Bronchial epithelial cell (primary cell): ENCODE results near the gene PIK3C2B. TPM values are rescaled to one million over a fixed set of nuclear protein-coding genes. Genes with fewer than 3 reads are reported as not detected.

Source experiments
- DNase-seq: peaks from one replicate; pipeline ENCODE4 v3.0.0-alpha.2; 2010; ENCODE audit warnings: low read depth
- FAIRE-seq: peaks from 2 replicates; lab custom pipeline; 2011; peaks lifted over from hg19 to GRCh38; lab: Jason Lieb, UNC
- H3K27me3 ChIP-seq: 2 replicates; pipeline ENCODE4 v1.5.1; 2011; ENCODE audit warnings: low read length; ENCODE audit not compliant: control insufficient read depth, insufficient read depth
- H3K36me3 ChIP-seq: 2 replicates; pipeline ENCODE4 v1.5.1; 2011; ENCODE audit warnings: low read length; ENCODE audit not compliant: control insufficient read depth, insufficient read depth
- H3K4me3 ChIP-seq: 2 replicates; pipeline ENCODE4 v1.5.1; 2011; ENCODE audit warnings: mild to moderate bottlenecking, low read depth, low read length, control low read depth
- total RNA-seq: library from RNA; depleted of rRNA; stranded (reverse); fragments of >200 nt; gene quantifications from 2 replicates; pipeline ENCODE4 v1.2.1, GENCODE V29; 2014
- TF ChIP-seq, protein P1 (sequence below): IDR thresholded peaks from 2 replicates; pipeline ENCODE4 v1.5.1; 2011; ENCODE audit warnings: mild to moderate bottlenecking, moderate library complexity, low read length, control low read depth, inconsistent platforms; ENCODE audit not compliant: insufficient read depth, severe bottlenecking

PIK3C2B gene
- total RNA-seq, 1 donor from 2014 or later = 2.1 TPM

DNA sequence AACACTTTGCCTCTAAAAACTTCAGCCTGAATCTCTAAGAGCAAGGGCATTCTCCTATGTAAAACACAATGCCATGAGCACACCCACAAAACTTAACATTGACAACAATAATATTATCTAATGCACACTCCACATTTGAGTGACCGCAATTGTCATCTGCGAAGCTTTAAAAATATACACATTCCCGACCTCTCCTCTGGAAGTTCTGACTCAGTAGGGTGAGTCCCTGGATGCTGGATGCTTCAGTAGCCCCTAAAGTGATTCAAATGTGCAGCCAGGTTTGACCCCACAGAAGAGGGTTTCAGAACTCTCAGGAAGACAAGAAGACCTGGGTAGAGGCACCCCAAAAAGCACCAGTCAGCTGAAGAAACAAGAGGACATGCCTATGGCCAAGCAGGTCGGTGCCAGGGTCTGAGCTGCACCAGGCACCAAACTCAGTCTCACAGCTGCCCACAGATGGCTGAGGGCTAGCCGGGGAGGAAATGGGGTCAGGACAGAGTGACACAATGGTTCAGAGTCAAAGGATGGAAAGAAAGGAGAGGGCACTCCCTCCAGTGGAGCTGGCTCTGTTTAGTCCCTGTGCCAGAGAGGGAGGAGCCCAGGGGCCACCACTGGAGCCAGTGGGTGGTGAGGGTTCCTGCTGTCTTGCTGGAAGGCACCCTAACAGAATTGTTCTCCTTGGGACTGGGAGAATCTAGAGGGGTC, 17.4 kb downstream of the PIK3C2B start:
- TF ChIP-seq, protein P1, sequence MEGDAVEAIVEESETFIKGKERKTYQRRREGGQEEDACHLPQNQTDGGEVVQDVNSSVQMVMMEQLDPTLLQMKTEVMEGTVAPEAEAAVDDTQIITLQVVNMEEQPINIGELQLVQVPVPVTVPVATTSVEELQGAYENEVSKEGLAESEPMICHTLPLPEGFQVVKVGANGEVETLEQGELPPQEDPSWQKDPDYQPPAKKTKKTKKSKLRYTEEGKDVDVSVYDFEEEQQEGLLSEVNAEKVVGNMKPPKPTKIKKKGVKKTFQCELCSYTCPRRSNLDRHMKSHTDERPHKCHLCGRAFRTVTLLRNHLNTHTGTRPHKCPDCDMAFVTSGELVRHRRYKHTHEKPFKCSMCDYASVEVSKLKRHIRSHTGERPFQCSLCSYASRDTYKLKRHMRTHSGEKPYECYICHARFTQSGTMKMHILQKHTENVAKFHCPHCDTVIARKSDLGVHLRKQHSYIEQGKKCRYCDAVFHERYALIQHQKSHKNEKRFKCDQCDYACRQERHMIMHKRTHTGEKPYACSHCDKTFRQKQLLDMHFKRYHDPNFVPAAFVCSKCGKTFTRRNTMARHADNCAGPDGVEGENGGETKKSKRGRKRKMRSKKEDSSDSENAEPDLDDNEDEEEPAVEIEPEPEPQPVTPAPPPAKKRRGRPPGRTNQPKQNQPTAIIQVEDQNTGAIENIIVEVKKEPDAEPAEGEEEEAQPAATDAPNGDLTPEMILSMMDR = no peak
- Histone ChIP-seq H3K36me3 (no peaks in the 10 kb centered on the region), H3K4me3 (no peak overlapping the region), H3K27me3 (no peaks in the 10 kb centered on the region)
- DNase-seq (no peak), FAIRE-seq (no peak)

DNA sequence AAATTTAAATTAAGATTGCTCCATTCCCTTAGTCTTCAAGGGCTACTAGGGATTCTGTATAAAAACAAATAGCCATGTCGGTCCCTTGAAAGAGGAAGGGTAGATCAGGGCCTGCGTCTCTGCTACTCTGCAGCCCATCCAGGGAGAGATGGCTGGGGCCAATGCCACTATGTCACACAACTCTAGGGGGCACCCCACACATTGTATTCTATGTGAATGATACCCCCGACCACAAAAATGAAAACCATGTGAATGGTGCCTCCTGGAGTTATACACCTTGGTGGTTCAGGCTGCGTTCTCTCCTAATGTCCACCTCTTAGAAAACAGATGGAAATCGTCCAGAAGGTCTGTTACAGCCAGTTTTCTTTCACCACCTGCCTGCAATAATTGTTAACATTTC, 18.0 kb downstream of the PIK3C2B start:
- H3K4me3 ChIP-seq = no peak overlapping the region
- DNase-seq (no peak), FAIRE-seq (no peak)
- H3K36me3 ChIP-seq = no peaks in the 10 kb centered on the region
- H3K27me3 ChIP-seq = no peaks in the 10 kb centered on the region
- TF ChIP-seq, protein P1 = no peak

DNA sequence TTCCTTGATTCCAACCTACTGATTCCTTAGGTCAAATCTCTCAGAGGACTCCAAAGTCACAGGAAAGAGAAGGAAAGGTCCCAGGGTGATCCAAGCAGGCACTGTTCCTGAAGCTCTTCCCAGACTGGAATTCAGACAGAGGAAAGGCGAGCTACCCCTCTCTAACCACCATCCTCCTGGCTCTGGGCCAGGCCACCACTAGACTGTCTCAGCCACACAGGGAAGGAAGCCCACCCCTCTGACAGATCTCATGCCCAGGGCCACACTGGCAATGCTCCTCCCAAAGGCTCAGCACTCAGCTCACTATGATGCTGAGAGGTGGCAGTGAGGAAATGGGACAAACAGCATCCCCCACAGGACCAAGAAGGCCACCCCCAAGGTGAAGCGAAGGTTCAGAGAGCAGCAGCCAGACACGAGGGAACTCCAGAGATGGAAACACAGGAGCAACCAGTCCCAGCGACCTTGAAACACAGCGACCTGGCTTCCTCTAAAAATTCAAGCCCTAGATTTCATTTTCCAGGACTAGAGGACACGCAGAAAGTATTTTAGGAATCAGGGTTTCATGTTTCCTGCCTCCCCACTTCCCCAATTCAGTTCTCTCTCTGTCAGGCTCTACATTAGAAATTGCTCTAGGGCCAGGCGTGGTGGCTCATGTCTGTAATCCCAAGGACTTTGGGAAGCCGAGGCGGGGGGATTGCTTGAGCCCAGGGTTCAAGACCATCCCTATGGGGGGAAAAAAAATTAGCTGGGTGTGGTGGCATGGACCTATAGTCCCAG, 18.8 kb downstream of the PIK3C2B start:
- TF ChIP-seq, protein P1 = no peak
- no peaks in the 10 kb centered on the region for H3K36me3 ChIP-seq
- H3K27me3 ChIP-seq = no peaks in the 10 kb centered on the region
- DNase-seq (no peak), FAIRE-seq (peak; percentile 64)
- no peak overlapping the region for H3K4me3 ChIP-seq

DNA sequence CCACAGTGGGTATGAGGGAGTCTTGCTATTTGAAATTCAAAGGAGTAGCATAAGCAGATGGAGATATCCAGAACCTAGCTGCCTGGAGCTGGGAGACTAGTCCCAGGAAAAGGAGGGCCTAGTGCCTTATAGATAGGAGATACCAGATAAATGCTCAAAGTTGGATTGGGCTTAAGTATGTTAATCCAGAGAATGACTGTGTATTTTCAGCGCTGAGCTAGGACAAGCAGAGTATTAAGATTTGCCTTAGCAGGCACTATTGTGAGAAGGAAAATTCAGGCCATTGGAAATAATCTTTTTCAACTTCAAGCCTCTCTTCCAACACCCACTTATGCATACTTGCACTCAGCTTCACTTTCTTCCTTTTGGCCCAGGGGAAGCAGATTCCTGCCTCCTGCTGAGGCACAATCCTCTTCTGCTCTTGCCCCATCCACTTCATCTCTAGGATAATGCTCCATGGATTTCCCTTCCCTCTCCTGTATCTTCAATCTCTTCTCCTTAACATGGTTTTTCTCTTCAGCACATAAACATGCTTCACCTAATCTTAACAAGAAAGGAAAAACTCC, 21.1 kb downstream of the PIK3C2B start:
- H3K4me3 ChIP-seq = no peak overlapping the region
- H3K27me3 ChIP-seq = no peaks in the 10 kb centered on the region
- DNase-seq (no peak), FAIRE-seq (no peak)
- H3K36me3 ChIP-seq = peaks cover 6% of the 10 kb centered on the region
- TF ChIP-seq, protein P1 = no peak

DNA sequence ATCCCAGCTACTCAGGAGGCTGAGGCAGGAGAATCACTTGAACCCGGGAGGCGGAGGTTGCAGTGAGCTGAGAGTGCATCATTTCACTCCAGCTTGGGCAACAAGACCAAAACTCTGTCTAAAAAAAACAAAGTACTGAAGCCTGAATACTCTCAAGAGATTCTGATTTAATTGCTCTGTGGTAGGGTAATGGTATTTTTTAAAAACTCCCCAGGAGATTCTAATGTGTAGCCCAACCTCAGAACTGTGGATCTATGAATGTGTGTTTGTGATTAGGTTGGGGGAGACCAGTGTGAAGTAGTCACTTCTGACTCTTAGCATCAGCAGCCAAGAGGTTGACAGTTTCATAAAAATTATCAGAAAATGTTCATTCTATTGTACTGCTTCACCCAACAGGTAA, 21.9 kb downstream of the PIK3C2B start:
- Histone ChIP-seq H3K27me3 (no peaks in the 10 kb centered on the region), H3K4me3 (no peak overlapping the region), H3K36me3 (peaks cover 8% of the 10 kb centered on the region)
- TF ChIP-seq, protein P1 = no peak
- DNase-seq (no peak), FAIRE-seq (no peak)
